LNCAP (cell line): ENCODE measurements around the gene SLC7A6OS.

Source experiments
- CTCF ChIP-seq: fragments of 450-650 bp; IDR thresholded peaks from 2 replicates; pipeline ENCODE4 v1.5.1; 2017; ENCODE audit warnings: mild to moderate bottlenecking

The SLC7A6OS gene

GRCh38 chr16:68281368-68282063 lies 29.2 kb downstream of the SLC7A6OS start:
- TF ChIP-seq CTCF = no peak

- TF ChIP-seq CTCF = no peak
Measured at GRCh38 chr16:68279726-68280558, 30.8 kb downstream of the SLC7A6OS start.

DNA sequence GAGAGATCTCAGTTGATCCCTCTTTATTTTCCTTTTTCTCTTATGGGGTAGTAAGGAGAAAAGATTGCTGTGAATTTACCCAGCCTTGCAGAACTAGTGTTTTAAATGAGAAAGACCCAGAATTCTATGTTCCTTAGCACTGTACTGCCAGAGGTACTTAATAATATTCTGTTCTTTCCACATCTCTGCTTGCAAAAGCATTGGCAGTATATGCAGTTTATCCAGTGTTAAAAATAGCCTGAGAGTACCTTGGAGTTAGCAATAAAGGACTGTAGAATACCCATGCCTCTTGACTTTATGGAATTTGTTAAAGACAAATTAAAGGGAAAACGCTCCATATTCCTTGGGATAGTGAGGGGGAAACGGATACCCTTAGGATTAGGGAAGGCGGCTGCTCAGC lies 34.5 kb downstream of the SLC7A6OS start:
- TF ChIP-seq CTCF = no peak

DNA sequence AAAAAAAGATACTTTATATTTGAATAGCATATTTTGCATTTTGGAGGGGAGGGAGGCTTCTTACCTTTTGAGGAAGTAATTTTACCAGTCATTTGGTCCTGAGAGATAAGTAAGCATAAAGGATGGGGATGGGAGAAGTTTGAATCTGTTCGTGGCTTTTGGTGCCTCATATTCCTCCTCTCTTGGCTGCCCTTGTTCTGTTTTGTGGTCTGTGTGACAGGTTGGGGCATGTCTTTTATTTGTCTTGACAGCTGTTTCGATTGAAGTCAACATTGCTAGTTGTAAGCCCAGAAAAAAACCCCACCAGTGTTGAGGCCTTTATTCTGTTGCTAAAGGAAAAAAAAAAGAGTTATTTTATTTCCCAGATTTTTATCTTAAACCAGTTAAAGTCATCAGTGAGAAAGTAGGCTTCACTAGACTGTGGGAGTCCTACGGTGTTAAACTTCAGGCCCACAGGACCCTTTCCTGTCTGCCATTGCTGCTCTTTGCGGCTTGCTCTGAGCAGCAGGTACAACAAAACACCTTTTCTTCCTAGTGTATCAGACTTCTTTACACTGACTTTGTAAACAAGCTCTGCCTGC lies 35.0 kb downstream of the SLC7A6OS start:
- no peak for TF ChIP-seq CTCF

DNA sequence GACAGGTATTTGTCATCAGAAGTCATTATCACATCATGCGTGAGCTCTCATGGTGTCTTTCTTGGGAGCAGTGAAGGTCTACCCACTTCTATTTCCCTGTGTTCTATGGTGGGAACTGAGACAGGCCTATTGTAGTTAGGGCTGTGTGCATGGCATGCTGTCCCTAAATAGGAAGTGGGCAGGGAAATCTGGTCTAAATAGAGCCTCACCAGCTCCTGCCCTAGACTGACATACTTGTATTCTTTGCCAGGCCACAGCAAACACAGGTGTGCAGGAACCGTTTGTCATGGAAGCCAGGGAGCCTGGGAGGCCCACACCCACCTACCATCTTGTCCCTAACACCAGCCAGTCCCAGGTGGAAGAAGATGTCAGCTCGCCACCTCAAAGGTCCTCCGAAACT lies 36.3 kb downstream of the SLC7A6OS start:
- no peak for TF ChIP-seq CTCF

- TF ChIP-seq CTCF = no peak
Measured at GRCh38 chr16:68273896-68274295, 36.9 kb downstream of the SLC7A6OS start.

GRCh38 chr16:68273459-68273858 lies 37.3 kb downstream of the SLC7A6OS start:
- no peak for TF ChIP-seq CTCF
